Rectal smooth muscle tissue (tissue), 1 donor: ENCODE measurements around the gene APAF1.
"Not testable (repeated sequence)": the region's sequence is repeated elsewhere in the genome, so short reads cannot be mapped to it uniquely, and the experiment has no call there.

Experiments used
- H3K27ac ChIP-seq: one replicate; pipeline ENCODE4 v1.7.0; 2013; ENCODE audit warnings: low read depth, low read length, inconsistent platforms
- H3K27me3 ChIP-seq: one replicate; pipeline ENCODE4 v1.7.0; 2013; ENCODE audit warnings: low read length; ENCODE audit not compliant: control insufficient read depth, insufficient read depth
- H3K36me3 ChIP-seq: one replicate; pipeline ENCODE4 v1.7.0; 2013; ENCODE audit warnings: low read length; ENCODE audit not compliant: control insufficient read depth, insufficient read depth
- H3K4me1 ChIP-seq: one replicate; pipeline ENCODE4 v1.7.0; 2013; ENCODE audit warnings: low read length; ENCODE audit not compliant: control insufficient read depth, insufficient read depth
- H3K4me3 ChIP-seq: one replicate; pipeline ENCODE4 v1.7.0; 2013; ENCODE audit warnings: low read length
- H3K9ac ChIP-seq: one replicate; pipeline ENCODE4 v1.7.0; 2013; ENCODE audit warnings: low read length

The APAF1 gene

GRCh38 chr12:98644712-98645571, at the start of gene APAF1, which contains the start of gene IKBIP:
TSS of gene APAF1 (plus strand) at chr12:98645290. CDS start at chr12:98648360, 3,070 bp downstream.
TSS of gene IKBIP (minus strand) at chr12:98644788. CDS start at chr12:98644701, 87 bp downstream.
- H3K36me3 ChIP-seq = peaks cover 3% of the 10 kb centered on the region
- peak within 1 kb of the TSS; percentile 98 for H3K4me3 ChIP-seq
- no peaks in the 10 kb centered on the region for H3K27me3 ChIP-seq
- peak within 1 kb of the TSS; percentile 87 for H3K9ac ChIP-seq
- H3K27ac ChIP-seq = peak within 1 kb of the TSS; percentile 77
- H3K4me1 ChIP-seq = no peaks in the 10 kb centered on the region

- H3K36me3 ChIP-seq = peaks cover 30% of the 10 kb centered on the region
- H3K9ac ChIP-seq, H3K27me3 ChIP-seq, H3K27ac ChIP-seq, H3K4me3 ChIP-seq, H3K4me1 ChIP-seq: not testable (repeated sequence)
Observed at GRCh38 chr12:98597313-98597712, 47.8 kb upstream of the APAF1 start.

GRCh38 chr12:98601924-98602323, 43.2 kb upstream of the APAF1 start:
- peaks cover 24% of the 10 kb centered on the region for H3K36me3 ChIP-seq
- H3K27me3 ChIP-seq = no peaks in the 10 kb centered on the region
- no peak overlapping the region for H3K9ac ChIP-seq
- H3K4me3 ChIP-seq = no peak overlapping the region
- H3K27ac ChIP-seq = no peak overlapping the region
- no peaks in the 10 kb centered on the region for H3K4me1 ChIP-seq

GRCh38 chr12:98606359-98606988, 38.6 kb upstream of the APAF1 start:
- Histone ChIP-seq H3K36me3 (peaks cover 4% of the 10 kb centered on the region), H3K9ac (no peak overlapping the region), H3K4me1 (no peaks in the 10 kb centered on the region), H3K4me3 (no peak overlapping the region), H3K27ac (no peak overlapping the region), H3K27me3 (no peaks in the 10 kb centered on the region)

- Histone ChIP-seq H3K36me3 (no peaks in the 10 kb centered on the region), H3K4me1 (no peaks in the 10 kb centered on the region), H3K4me3 (no peak overlapping the region), H3K27ac (no peak overlapping the region), H3K9ac (no peak overlapping the region), H3K27me3 (no peaks in the 10 kb centered on the region)
Observed at GRCh38 chr12:98610596-98610995, 34.5 kb upstream of the APAF1 start.

- Histone ChIP-seq H3K9ac (no peak overlapping the region), H3K27me3 (no peaks in the 10 kb centered on the region), H3K36me3 (no peaks in the 10 kb centered on the region), H3K27ac (no peak overlapping the region), H3K4me1 (no peaks in the 10 kb centered on the region), H3K4me3 (no peak overlapping the region)
Observed at GRCh38 chr12:98612696-98613334, 32.3 kb upstream of the APAF1 start.

GRCh38 chr12:98618952-98619351, 26.1 kb upstream of the APAF1 start:
- H3K4me3 ChIP-seq = no peak overlapping the region
- H3K4me1 ChIP-seq = no peaks in the 10 kb centered on the region
- no peaks in the 10 kb centered on the region for H3K27me3 ChIP-seq
- no peaks in the 10 kb centered on the region for H3K36me3 ChIP-seq
- H3K27ac ChIP-seq = no peak overlapping the region
- H3K9ac ChIP-seq = no peak overlapping the region

- Histone ChIP-seq H3K27me3 (no peaks in the 10 kb centered on the region), H3K9ac (no peak overlapping the region), H3K27ac (no peak overlapping the region), H3K36me3 (no peaks in the 10 kb centered on the region), H3K4me3 (no peak overlapping the region), H3K4me1 (no peaks in the 10 kb centered on the region)
Observed at GRCh38 chr12:98635657-98636323, 9.3 kb upstream of the APAF1 start.

GRCh38 chr12:98637068-98637467, 8.0 kb upstream of the APAF1 start:
- no peaks in the 10 kb centered on the region for H3K27me3 ChIP-seq
- H3K9ac ChIP-seq = no peak overlapping the region
- no peaks in the 10 kb centered on the region for H3K4me1 ChIP-seq
- no peak overlapping the region for H3K4me3 ChIP-seq
- H3K36me3 ChIP-seq = no peaks in the 10 kb centered on the region
- no peak overlapping the region for H3K27ac ChIP-seq

- H3K4me1 ChIP-seq = no peaks in the 10 kb centered on the region
- H3K9ac ChIP-seq = no peak overlapping the region
- H3K4me3 ChIP-seq = no peak overlapping the region
- no peaks in the 10 kb centered on the region for H3K27me3 ChIP-seq
- H3K27ac ChIP-seq = no peak overlapping the region
- no peaks in the 10 kb centered on the region for H3K36me3 ChIP-seq
Observed at GRCh38 chr12:98638009-98638408, 7.1 kb upstream of the APAF1 start.

GRCh38 chr12:98639491-98639890, 5.6 kb upstream of the APAF1 start:
- Histone ChIP-seq H3K4me3 (no peak overlapping the region), H3K27me3 (no peaks in the 10 kb centered on the region), H3K9ac (no peak overlapping the region), H3K4me1 (no peaks in the 10 kb centered on the region), H3K27ac (no peak overlapping the region), H3K36me3 (no peaks in the 10 kb centered on the region)

- not testable (repeated sequence) for H3K27me3 ChIP-seq, H3K9ac ChIP-seq, H3K27ac ChIP-seq, H3K36me3 ChIP-seq, H3K4me1 ChIP-seq, H3K4me3 ChIP-seq
Observed at GRCh38 chr12:98642801-98643200, 2.3 kb upstream of the APAF1 start.
